Gastroesophageal sphincter (tissue), 3 donors: Measurements from ENCODE around the gene PRKG1.

Source experiments
- EP300 ChIP-seq: sonication (generic); formaldehyde crosslinking; IDR thresholded peaks from one replicate; pipeline ENCODE4 v1.6.1; 2017; ENCODE audit warnings: antibody characterized with exemption, mild to moderate bottlenecking
- POLR2A ChIP-seq, 2 donors: fragments of 450-650 bp; IDR thresholded peaks; one replicate each; pipeline ENCODE4 v1.6.1; 2017; ENCODE audit warnings: antibody characterized with exemption in 2 of 2, mild to moderate bottlenecking in 2 of 2, moderate library complexity in 1 of 2
- POLR2AphosphoS5 ChIP-seq: sonication (generic); formaldehyde crosslinking; IDR thresholded peaks from one replicate; pipeline ENCODE4 v1.6.1; 2017; ENCODE audit warnings: antibody characterized with exemption
- TF ChIP-seq, protein P1 (sequence below), 4 experiments: fragments of 200-600 bp in 2 of 4; fragments of 450-650 bp in 2 of 4; sonication (generic) in 1 of 4; IDR thresholded peaks; one replicate each; pipeline ENCODE4 v1.5.1; 2017 to 2019; ENCODE audit warnings: antibody characterized with exemption in 4 of 4, mild to moderate bottlenecking in 2 of 4, moderate library complexity in 2 of 4

DNA sequence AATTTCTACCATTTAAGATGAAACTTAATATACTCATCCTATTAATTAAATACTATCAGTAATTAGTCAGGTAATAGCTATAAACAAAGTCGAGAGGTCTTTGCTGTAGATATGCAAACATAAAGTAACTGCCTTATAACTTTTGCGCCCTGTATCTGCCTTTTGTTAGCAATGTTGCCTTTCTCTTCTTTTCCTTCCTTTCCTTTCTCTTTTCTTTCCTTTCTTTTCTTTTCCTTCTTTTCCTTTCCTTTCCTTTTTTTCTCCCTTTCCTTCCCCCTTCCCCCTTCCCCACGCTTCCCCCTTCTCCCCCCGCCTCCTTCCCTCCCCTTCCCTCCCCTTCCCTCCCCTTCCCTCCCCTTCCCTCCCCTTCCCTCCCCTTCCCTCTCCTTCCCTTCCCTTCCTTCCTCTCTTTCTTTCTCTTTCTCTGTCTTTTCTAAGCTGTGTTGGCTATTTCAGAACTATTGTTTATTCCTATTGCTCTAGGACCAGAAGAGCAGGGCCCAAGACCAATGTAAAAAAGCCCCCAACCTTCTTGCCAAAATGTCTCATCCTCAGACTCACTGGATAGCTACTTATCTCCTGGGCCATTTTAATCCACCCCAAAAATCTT lies 1174.5 kb downstream of the PRKG1 start:
- TF ChIP-seq EP300: no peak
- TF ChIP-seq, protein P1, sequence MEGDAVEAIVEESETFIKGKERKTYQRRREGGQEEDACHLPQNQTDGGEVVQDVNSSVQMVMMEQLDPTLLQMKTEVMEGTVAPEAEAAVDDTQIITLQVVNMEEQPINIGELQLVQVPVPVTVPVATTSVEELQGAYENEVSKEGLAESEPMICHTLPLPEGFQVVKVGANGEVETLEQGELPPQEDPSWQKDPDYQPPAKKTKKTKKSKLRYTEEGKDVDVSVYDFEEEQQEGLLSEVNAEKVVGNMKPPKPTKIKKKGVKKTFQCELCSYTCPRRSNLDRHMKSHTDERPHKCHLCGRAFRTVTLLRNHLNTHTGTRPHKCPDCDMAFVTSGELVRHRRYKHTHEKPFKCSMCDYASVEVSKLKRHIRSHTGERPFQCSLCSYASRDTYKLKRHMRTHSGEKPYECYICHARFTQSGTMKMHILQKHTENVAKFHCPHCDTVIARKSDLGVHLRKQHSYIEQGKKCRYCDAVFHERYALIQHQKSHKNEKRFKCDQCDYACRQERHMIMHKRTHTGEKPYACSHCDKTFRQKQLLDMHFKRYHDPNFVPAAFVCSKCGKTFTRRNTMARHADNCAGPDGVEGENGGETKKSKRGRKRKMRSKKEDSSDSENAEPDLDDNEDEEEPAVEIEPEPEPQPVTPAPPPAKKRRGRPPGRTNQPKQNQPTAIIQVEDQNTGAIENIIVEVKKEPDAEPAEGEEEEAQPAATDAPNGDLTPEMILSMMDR (IDR thresholded peaks at IDR 0.05): no peak
- no peak for TF ChIP-seq POLR2A (IDR thresholded peaks at IDR 0.05)
- no peak for TF ChIP-seq POLR2AphosphoS5
